ENCODE measurements around the gene LRCH1. TPM values are rescaled to one million over a fixed set of nuclear protein-coding genes. Genes with fewer than 3 reads are reported as not detected.
A peak's percentile ranks its signal among the peaks of the same experiment; 100 is the strongest.
"Not testable (repeated sequence)": the region's sequence is repeated elsewhere in the genome, so short reads cannot be mapped to it uniquely, and the experiment has no call there.

The LRCH1 gene
- polyA plus RNA-seq, 3 donors, result 30.0 to 33.8 (median 32.2) TPM

DNA sequence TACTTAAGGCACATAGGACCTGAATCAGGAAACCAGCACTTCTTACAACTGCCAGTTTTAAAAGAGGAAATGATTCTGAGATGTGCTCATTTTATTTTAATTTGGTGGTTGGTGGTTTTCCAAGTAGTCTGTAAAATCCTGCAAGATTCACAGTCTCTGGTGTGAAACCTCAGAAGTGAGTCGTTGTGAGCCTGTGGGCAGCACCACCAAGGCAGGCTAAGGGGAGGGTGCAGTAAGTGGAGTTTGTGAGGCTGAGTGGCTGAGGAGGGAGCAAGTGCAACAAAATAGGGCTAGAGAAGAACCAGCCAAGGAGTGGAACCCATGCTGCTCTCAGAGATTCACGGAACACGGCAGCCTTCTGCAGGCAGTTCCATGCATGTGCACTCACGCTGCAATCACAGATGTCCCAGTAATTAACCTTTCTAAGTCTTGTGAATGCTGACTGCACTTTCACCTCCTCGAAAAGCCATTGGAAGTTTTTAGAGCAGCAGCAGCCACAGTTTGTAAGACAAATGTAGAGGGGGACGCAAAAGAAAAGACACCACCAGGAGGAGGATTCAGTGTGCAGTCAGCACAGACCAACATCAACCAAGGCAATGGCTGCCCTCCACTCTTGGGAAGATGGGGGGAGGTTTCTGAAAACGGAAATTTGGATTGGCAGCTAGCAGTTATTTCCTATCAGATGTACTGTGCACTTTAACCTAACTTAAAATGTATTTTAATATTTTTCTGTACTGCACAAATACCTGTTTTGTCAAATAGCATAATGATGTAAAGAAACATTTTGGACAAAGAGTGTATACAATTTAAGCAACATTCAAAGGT lies 199.1 kb downstream of the LRCH1 start:
- no peak for DNase-seq

DNA sequence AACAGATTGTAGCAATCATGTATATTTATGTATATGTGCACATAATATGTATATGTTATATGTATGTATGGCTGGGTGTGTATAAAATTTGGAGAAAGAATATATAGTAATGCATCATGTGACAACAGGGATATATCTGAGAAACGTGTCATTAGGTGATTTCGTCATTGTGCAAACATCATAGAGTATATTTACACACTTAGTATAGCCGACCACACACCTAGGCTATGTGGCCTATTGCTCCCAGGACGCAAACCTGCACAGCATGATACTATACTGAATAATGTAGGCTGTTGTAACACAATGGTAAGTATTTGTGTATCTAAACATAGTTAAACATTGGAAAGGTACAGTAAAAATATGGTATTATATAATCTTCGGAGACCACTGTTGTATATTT lies 200.2 kb downstream of the LRCH1 start:
- no peak for DNase-seq

DNA sequence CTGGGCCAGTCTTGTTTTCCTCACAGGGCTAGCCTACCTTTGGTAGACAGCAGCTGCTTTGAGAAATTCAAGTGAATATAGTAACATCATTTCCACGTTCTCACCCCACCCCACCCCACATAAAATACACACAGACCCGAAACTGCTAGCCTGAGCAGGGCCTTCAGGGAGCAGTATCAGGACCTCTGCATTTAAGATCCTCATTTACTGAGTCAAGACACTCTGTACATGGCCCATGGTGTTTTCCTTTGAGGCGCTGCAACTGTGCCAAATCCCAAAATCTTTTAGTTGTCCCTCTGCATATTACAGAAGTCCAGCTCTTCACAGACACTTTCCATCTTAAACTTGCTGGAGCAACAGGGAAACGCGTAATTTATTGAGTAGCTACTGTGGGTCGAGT lies 200.9 kb downstream of the LRCH1 start:
- DNase-seq, result no peak

DNA sequence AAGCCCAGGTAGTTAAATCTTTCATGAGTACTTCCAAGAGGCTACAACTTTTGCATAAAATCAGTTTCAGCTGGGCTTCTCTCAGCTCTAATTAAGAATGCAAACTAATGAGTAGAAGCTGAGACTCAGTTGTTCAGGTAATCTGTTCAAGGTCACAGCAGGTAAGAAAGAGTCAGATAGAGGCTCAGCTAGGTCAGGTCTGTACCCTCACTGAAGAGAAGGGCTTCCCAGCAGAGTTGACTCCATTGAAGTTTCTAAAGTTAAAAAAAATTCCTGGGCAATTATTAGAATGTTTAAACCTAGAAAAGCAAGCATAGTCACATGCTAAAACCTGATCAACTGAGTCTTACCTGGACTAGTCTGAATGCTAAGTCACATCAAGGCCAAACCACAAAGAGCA lies 201.8 kb downstream of the LRCH1 start:
- no peak for DNase-seq

DNA sequence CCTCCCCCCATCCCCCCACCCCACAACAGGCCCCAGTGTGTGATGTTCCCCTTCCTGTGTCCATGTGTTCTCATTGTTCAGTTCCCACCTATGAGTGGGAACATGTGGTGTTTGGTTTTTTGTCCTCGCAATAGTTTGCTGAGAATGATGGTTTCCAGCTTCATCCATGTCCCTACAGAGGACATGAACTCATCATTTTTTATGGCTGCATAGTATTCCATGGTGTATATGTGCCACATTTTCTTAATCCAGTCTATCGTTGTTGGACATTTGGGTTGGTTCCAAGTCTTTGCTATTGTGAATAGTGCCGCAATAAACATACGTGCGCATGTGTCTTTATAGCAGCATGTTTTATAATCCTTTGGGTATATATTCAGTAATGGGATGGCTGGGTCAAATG lies 202.5 kb downstream of the LRCH1 start:
- not testable (repeated sequence) for DNase-seq

DNA sequence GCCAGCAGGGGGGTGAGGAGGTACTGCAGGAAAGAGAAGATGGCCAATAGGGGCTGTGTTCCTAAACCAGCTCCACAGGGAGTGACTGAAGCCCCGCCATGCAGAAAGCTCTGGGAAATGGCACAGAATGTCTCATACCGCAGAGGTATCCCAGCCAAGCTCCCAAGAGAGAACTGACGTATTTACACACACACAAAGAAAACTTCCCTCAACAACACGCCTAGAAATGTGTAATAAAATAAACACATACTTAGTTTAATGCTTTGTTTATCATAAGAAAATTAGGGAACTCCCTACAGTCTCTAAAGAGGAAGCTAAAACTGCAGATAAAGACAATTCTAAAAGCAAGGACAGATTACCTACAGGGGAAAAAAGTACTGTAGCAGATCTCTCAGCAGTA lies 204.0 kb downstream of the LRCH1 start:
- no peak for DNase-seq

DNA sequence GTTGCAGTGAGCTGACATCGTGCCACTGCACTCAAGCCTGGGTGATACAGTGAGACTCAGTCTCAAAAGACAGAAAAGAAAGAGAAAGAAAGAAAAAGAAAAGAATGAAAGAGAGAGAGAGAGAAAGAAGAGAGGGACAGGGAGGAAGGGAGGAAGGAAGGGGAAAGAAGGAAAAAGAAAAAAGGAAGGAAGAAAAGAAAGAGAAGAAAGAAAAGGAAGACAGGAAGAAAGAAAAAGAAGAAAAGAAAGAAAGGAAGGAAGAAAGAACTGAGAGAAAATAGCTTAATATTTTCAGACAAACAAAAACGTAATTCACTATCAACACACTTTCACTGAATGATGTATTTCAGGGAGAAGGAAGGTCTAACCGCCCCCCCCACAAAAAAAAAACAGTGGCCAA lies 204.7 kb downstream of the LRCH1 start:
- no peak for DNase-seq

DNA sequence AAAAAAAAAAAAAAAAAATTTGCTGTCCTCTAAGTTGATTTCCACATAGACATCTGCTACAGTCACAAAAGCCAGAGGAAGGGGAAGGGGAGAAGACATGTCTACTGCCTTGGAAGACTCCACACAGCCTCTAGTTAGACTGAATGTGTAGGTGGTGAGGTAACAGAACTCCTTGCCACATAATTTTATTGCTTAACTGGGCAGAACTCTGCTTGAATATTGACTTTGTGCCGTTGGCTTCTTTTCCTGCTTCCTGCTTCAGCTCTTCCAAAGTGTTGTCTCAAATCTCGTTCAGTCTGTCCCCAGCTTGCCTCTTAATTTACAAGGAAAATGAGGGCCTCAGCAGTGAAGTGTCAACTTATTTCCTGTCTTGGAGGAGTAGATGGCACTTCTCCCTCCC lies 206.9 kb downstream of the LRCH1 start:
- no peak for DNase-seq

DNA sequence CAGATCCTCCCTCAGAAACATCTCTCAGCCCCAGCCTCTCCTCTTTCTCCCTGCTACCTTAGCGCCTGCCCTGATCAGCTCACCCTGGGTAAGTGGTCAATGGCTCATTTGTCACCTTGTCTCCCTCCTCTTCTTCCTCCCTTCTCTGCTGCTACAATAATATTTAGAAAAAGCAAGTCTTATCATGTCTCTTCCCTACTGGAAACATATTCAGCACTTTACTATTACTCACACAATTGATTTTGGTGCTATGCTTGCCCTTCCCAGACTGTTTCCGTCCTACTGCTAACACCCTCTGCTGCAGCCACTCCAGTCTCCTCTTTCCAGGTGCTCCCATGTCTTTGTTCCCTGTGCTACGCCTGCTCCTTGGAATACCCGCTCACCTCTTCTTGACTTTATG lies 208.2 kb downstream of the LRCH1 start:
- DNase-seq, result no peak

DNA sequence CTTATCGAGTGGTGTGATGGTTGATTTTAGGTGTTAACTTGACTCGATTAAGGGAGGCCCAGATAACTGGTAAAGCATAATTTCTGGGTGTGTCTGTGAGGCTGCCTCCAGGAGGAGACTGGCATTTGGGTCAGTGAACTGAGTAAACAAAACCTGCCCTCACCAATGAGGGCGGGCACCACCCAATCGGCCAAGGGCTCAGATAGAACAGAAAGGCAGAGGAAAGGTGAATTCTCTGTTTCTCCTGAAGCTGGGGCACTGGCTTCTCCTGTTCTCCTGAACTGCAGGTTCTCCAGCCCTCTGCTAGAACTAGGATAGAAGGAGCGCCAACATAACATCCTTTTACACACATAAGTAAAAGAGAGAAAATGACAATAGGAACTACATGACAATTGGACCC lies 208.9 kb downstream of the LRCH1 start:
- no peak for DNase-seq

DNA sequence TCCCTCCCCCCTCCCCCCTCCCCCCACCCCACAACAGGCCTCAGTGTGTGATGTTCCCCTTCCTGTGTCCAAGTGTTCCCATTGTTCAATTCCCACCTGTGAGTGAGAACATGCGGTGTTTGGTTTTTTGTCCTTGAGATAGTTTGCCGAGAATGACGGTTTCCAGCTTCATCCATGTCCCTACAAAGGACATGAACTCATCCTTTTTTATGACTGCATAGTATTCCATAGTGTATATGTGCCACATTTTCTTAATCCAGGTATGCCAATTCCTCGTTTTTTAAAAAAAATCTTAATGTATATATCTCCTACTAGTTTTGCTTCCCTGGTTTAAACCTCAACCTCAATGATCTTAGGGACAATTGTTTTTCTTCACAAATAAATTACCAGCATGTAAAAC lies 217.0 kb downstream of the LRCH1 start:
- DNase-seq, result not testable (repeated sequence)

DNA sequence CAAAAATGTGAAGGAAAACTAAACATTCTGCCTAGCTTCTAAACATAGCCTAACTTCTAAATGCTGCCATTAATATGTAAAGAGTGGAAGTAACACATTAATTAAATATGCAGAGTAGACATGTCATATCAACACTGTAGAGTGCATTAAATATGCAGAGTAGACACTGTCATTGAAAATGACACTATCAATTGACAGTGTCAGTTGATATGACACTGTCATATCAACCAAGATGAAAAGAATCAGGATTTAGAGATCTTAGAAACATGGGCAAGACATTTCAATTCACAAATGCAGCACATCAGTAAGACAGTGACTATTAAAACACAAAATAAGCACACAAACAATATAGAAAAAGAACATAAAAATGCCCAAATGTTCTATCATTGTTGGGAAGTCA lies 218.7 kb downstream of the LRCH1 start:
- DNase-seq, result no peak

DNA sequence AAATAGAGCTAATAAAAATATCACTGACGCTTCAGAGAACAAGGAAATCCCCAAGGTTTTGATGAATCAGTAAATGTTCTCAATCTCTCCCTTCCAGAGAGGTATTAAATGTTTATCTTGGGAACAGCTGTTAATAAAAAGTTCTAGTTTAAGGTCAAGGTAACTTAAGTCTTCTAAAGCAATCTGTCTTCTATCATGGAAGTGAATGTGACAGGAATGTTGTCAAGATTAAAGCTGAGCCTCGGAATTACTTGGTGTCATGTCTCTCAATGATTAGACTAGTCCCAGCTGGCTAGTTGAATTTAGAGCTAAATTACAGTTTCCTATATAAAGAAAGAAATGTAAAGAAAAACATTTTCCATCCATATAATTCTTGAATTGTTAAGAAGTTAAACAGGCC lies 220.6 kb downstream of the LRCH1 start:
- no peak for DNase-seq

DNA sequence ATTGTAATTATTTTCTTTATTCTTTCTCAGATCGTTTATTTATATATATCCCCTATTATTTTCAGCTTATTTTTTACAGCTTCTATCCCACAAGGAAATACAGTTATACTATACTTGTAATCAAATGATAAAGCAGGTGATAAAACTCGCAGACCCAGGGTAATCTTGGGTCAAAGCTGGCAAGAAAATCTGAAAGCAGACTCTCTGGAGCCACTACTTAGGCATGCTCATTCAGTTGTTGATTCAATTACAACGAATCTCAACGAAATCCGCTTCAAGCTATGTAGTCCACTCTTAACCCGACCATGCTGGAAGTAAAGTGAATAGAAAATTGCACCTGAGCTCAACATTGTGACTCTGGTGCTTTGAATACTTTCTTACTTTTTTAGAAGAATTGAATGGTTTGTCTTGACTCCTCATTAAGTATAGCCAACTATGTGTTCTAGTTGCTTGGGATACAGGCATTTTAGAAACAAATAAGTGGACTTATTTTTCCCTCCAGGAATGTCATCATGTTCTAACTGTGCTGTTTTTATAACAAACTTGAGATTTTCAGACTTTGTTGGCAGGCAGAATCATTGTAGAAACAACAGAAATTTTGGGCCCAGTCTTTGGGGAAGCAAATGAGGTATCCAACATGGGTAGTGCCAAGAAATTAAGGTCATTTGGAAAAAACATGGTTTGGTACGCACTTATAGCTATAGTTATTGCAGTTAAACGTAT lies 222.6 kb downstream of the LRCH1 start:
- no peak for DNase-seq

DNA sequence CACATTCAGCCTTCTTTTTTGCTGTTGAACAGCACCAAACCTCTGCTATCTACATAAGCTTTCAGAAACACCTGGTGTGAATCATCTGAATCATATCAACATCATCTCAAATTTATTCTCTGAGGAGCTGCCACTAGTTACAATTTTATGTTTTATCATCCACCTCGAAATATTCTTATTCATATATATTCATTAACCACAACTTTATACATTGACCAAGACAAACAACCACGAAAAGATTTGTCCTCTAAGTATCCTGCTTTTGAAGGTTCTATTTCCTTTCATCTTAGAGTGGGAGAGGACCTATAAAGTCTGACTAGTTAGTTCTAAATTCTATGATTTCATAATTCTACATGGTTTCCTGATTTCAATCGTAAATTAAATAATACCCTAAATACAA lies 225.1 kb downstream of the LRCH1 start:
- no peak for DNase-seq

DNA sequence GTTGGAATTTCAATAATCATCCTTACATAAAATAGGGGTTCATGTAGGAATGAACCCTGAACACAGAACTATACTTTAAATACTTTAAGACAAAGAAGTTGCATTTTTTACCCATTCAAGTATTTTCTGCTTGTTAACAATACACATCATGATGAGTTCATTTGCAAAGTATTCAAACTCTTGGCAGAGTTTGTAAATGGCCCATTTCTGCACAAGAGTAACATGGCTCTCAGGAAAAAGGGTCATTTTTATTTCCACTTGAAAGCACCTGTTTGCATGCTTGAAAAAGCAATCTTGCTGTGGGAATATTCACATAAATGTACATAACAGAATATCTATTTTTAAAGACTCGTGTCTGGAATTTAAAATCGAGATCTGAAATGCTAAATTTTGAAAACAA lies 225.9 kb downstream of the LRCH1 start:
- DNase-seq, result no peak

DNA sequence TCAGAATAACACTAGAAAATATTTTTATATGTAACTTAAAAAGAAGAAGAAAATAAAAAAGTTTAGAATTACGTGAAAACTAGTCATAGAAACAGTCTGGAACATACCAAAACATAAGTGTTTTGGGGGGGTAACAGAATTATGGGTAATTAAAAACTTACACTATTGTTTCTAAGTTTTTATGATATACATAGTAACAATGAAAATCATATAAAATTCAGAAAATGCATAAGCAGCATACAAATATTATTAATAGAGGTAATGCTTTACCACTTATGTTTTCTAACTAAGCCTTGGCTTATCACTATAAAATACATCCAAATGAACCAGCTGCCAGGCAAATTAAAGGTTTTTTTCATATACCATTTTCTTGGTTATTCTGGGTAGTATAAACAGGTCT lies 229.1 kb downstream of the LRCH1 start:
- no peak for DNase-seq

DNA sequence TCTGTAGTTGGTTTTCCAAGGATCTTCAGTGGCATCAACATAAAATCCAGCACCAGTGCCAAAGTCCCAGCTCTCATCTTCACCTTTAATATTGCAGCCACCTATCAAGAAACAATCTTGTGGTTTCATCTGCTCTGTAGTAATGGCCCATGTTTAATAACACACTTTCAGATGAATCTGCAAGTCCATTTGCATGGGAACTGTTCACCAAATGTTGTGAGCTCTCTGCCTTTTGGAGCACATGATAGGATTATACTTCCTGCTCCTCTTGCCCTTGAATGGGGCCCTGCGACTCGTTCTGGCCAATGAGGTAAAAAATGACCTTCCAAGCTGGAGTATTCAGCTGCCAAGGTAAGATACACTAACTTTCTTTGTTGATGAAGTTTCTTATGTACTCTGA lies 229.7 kb downstream of the LRCH1 start:
- no peak for DNase-seq

DNA sequence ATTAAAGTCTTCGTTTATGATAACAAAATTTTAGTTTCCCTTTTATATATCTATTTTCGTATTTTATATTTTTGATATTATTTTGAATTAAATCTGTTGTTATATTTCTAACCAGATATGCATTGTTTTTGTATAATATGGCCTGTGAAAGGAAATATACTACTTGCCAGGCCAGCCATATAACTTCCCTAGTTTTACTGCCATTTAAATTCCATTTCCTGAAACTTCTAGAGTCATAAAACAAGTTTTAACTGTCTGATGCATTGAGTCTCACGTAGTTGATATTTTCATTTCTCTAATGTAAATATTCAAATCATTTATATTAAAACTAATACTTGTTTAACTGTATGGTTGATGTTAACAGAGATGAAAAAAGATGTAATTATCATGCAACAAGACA lies 230.5 kb downstream of the LRCH1 start:
- DNase-seq, result no peak

DNA sequence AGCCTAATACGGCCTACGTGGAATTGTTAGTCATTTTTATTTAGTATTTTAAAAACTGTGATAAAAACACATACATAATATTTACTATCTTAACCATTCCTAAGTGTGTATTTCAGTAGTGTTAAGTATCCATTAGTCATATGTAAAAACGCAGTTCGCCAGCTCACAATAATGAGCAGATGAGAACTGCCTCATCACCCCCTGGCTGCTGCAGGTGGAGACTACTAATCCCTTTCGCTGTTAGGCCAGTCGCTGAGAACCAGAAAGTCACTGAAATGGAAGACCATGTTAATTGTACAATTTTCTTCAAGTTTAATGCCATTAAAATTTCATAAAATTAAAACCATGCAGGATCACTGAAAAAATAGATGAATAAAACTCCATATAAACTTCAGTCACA lies 242.4 kb downstream of the LRCH1 start:
- no peak for DNase-seq

DNA sequence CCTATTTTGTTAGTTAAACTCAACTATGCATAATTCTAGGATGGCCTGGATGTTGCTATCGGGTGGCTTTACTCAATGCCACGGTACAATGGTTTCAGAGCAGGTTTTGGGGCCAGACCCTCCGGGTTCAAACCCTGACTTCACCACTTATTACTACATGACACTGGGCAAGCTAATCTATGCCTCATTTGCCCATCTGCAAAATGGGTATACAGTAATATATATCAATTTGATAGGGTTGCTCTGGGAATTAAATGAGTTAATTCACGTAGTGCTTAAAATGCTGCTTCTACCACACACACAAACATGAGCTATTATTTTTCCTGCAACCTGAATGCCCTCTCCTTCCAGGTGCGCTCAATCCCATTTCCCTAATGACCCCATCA lies 243.2 kb downstream of the LRCH1 start:
- DNase-seq, result no peak

DNA sequence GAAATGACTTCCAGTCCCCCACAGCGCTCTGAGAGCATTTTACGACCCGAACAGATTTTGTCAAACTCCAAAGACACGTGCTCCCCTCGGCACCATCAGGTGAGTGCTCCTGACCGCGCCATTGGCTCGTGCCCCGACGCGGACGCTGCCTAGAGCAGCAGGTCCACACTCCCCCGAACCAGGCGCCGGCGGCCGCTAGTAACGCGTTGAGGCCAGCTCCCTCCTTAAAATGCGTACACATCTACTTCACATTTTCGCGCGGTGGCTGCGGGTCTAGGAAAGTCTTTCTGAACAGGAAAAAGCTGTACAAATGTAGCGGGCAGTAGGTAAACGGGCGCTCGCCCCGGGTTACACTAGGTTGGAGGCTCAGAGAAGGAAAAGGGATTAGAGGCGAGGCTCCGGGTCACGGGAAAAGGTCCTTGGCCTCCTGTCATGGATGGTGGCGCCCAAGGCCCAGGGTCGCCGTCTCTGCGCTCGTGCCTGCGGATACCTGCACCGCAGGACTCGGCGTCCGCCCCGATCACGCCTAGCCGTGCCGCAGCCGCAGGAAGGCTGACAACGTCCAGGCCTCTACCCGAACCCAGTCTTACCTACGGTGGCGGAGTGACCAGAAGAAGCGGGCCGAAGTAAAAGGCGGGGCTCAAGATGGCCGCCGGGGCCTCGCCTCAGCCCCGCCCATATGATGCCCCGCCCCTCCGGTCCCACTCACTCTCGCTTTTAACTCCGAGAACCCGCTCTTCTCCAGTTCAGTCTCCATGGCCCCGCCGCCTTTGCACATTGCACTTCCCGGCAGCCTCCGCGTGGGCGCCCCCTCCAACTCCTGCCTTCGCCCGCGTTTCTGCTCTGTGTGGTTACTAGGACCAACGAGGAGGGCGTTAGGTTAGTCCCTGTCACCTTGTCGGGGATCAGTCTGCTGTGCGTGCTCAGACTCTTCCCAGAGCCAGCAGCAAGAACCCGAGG lies 243.8 kb downstream of the LRCH1 start, which contains the start of gene ESD:
Gene ESD, minus strand, starts transcription at position 647 of the 960 bp plus-strand sequence. CDS start 5,748 bp downstream, outside the sequence.
- peak; percentile 94 for DNase-seq
